NCI-H774 (cell line): ENCODE data around the gene CLRN1.
A peak's percentile ranks its signal among the peaks of the same experiment; 100 is the strongest.
"Not testable (repeated sequence)": the region's sequence is repeated elsewhere in the genome, so short reads cannot be mapped to it uniquely, and the experiment has no call there.

ENCODE experiments used
- DNase-seq: peaks from one replicate; lab custom pipeline; 2025; lab: John Stamatoyannopoulos, UW

Gene CLRN1, protein sequence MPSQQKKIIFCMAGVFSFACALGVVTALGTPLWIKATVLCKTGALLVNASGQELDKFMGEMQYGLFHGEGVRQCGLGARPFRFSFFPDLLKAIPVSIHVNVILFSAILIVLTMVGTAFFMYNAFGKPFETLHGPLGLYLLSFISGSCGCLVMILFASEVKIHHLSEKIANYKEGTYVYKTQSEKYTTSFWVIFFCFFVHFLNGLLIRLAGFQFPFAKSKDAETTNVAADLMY

DNA sequence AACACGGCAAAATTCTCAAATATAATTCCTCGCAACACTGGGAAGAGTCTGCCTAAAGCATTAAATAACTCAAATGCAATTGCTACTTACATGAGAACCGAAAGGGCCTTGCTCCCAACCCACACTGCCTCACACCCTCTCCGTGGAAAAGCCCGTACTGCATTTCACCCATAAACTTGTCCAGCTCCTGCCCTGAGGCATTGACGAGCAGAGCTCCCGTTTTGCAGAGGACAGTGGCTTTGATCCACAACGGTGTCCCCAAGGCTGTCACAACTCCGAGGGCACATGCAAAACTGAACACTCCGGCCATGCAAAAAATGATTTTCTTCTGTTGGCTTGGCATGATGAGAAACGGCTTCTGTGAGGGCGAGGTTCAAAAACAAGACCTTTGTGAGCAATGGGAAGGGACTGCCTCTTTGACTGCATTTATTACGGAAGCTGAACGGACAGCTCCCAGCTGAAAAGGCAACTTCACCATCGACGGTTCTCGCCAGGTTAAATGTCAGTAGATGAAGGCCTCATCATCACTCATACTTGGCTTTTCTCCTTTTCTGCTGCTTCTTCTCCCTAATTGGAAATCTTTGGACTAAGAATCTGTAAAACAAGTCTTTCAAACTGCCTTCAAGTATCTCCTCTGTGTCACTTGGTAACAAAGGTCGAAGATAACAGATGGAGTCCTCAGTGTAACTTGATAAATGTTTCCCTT is at the start of gene CLRN1:
CLRN1 (minus strand) TSS at position 362 of the 706 bp plus-strand sequence; CDS start at position 343, 19 bp downstream.
- DNase-seq = no peak

- no peak for DNase-seq
Observed at GRCh38 chr3:151016478-151016795, 43.9 kb upstream of the CLRN1 start.

GRCh38 chr3:151015767-151016477 is 43.4 kb upstream of the CLRN1 start:
- no peak for DNase-seq

DNA sequence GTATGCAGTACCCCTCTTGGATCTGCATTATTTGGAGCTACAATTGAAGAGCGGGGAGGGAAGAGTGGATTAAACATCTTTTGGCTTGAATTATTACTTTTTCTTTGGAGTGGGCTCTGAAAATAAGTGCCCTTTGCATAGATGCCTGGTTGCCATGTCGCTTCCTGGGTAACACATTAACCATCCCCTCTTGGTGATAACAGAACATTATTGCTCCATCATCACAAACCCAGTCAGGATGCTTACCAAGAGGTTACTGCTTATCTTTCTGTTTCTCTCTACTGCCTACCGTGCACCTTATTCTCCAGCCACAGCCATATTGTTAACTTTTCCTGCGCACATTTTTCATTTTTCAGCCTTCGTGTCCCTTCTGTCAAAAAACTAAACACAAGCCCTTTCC is 42.7 kb upstream of the CLRN1 start:
- no peak for DNase-seq

DNA sequence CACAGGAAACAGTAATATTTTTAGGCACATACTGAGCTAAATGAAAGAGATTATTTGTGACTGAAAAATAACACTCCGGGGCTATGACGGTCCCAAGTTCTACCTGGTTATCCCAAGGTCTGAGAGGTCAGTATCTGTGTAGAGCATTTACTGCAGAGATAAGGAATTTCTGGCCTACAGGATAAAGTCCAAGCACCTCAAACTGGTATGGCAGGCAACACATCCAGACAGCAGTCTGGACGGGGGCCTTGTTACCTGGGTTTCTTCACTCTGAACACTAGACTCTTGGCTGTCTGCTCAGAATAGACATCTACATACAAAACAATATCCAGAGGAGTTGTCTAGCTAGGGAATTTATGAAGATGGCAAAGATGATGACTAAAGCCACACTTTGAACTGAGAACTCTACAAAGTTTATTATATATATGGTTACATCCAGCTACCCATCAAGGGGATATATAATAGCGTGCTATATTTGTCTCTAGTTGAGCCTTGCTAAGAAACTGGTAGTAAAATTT is 42.0 kb upstream of the CLRN1 start:
- no peak for DNase-seq

GRCh38 chr3:151012753-151013152 is 40.2 kb upstream of the CLRN1 start:
- DNase-seq = no peak

DNA sequence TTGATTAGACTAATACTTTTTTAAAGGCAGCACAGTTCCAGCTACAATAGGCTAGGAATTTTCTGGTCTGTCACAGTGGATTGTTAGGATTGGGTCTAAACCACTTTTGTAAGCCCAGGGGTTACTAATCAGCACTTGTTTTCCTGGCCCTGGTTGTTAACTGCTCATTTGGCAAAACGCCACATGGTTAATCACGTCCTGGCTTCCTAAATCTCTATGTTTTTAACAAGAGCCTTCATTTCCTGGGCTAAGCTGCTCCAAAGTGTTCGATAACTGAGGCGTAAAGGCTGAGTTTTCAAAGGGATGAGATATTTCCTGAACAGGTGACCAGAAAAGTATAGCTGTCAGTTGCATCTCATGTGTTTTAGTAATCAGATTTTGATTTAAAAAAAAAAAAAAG is 38.9 kb upstream of the CLRN1 start:
- DNase-seq = peak; percentile 60

DNA sequence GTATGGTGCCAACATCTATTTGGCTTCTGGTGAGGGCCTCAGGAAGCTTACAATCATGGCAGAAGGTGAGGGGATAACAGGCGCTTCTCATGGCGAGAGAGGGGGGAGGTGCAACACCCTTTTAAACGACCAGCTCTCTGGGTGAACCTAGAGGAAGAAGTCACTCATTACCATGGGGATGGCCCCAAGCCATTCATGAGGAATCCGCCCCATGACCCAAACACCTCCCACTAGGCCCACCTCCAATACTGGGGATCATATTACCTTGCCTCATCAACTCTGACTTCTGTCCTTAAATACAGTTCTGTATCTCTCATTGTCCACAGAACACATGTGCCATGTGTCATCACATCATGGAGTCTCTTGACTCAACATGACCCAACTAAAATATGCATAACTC is 37.5 kb upstream of the CLRN1 start:
- DNase-seq = no peak

- no peak for DNase-seq
Observed at GRCh38 chr3:151009430-151009829, 36.9 kb upstream of the CLRN1 start.

- DNase-seq = no peak
Observed at GRCh38 chr3:151008699-151009098, 36.2 kb upstream of the CLRN1 start.

GRCh38 chr3:151003768-151004134 is 31.2 kb upstream of the CLRN1 start:
- DNase-seq = no peak

DNA sequence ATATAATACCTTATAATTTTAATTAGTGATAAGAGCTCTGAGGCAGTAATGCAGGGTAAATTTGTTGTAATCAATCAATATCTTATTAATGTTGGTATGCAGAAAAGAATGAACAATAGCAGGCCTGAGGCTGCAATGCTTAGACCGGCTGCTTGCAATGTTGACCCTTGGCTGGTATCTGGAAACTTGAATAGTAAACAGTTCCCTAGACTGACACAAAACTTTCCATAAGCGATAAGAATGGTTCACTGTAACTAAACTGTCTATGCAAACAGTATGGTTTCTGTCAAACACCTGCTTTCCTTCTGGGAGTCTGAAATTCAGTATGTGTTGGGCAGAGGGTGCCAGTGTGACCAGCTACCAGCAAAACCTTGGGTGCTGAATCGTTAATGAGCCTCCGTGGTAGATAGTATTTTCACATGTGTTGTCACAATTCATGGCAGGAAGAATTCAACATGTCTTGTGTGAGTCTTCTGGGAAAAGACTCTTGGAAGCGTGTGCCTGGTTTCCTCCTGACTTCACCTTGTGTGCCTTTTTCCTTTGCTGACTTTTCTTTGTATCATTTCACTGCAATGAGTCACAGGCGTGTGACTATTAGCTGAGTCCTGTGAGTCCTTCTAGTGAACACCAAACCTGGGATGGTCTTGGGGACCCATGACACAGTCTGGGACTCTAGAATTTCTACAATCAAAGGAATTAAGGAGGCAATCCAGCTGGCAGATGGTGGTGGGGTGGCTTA is 30.7 kb upstream of the CLRN1 start:
- DNase-seq = no peak

- DNase-seq = no peak
Observed at GRCh38 chr3:151002003-151002981, 29.8 kb upstream of the CLRN1 start.

DNA sequence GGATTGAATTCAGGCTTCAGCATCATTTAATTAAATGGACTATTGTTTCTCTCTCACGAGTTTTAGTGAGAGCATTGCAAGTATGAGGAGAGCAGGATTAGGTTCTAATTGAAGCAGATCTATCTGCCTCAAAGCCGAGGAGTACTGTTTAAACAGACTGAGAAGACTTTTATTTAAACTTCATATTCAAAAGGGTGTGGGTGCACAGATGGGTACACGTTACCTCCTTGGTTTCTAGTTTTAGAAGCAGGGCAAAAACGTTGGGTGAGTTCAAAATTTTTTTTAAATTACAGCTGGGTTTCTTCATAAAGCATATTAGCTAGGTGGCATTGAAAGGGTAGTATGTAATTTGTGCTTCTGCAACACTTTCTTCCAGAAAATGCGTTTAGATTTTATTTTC is 26.5 kb upstream of the CLRN1 start:
- no peak for DNase-seq

- no peak for DNase-seq
Observed at GRCh38 chr3:150996731-150997130, 24.2 kb upstream of the CLRN1 start.

DNA sequence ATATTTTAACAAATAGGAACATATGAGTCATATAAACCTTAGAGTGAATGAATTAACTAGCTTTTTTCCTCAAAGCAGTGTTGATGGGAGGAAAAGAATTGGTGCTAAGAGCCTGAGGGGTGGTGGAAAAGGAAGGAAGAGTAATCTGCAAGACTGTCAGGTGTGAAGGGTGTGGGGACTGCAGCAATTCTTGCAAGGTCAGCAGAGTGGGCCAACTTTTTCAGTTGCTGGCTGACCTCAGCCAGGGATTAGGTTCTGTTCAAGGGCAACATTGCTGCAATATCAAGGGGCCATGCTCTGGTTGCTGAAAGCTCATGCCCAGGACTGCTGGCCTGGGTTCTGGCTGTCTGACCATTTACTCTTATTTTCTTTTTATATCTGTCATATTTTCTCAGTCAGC is 23.0 kb upstream of the CLRN1 start:
- no peak for DNase-seq

- DNase-seq = no peak
Observed at GRCh38 chr3:150989208-150989607, 16.7 kb upstream of the CLRN1 start.

GRCh38 chr3:150988395-150988794 is 15.9 kb upstream of the CLRN1 start:
- not testable (repeated sequence) for DNase-seq

DNA sequence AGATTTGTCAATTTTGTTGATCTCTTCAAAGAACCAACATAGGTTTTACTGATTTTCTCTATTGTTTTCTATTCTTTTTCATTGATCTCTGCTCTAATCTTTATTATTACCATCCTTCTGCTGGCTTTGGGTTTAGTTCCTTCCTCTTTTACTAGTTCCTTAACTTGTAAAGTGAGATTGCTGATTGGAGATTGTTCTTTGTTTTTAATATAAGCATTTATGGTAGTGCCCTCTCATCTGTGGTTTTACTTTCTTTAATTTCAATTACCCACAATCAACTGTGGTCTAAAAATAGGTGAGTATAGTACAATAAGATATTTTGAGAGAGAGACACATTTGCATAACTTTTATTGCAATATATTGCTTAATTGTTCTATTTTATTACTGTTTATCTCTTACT is 13.2 kb upstream of the CLRN1 start:
- no peak for DNase-seq

GRCh38 chr3:150984066-150984465 is 11.5 kb upstream of the CLRN1 start:
- no peak for DNase-seq

DNA sequence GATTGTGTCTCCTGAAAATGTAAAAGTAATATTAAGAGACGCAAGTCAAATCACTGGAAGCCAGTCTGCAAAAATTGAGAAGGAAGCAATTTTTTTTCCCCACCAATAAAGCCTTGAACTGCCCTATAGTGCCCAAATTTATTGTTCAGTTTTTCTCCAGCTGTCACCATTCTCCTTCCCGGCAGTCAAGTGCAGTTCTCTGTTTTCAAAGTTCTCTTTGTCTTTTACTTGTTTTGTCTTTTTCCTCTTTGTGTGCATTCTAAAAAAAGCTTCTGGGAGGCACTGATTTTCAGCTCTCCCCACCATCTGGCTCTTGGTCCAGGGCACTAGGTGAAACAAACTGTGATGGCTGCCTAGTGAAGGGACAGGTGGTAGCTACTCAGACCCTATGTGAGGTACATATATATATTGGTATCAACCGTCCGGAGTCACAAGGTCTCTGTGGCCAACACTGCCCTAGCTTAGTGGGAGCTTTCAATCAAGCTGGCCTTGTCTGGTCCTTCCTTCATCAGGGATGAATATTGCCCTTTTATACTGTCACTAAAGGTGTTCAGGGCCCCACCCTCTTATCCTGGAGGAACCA is 6.1 kb upstream of the CLRN1 start:
- no peak for DNase-seq
